Liver (tissue), 3 donors: ENCODE measurements around the gene KCNMA1.

Source experiments
- EGR1 ChIP-seq, 2 donors: IDR thresholded peaks; 2 replicates each; pipeline ENCODE4 v1.6.1; 2016 to 2018; ENCODE audit warnings: antibody characterized with exemption in 2 of 2, low read depth in 2 of 2
- FOXA1 ChIP-seq: IDR thresholded peaks from 2 replicates; pipeline ENCODE4 v1.6.1; 2016; ENCODE audit warnings: antibody characterized with exemption
- FOXA2 ChIP-seq: IDR thresholded peaks from 2 replicates; pipeline ENCODE4 v1.6.1; 2016; ENCODE audit warnings: antibody characterized with exemption
- RAD21 ChIP-seq, 2 donors: IDR thresholded peaks; 2 replicates each; pipeline ENCODE4 v1.6.1; 2016; ENCODE audit warnings: antibody characterized with exemption in 2 of 2, mild to moderate bottlenecking in 2 of 2
- REST ChIP-seq: IDR thresholded peaks from 2 replicates; pipeline ENCODE4 v1.6.1; 2016; ENCODE audit warnings: antibody characterized with exemption, mild to moderate bottlenecking
- SP1 ChIP-seq: IDR thresholded peaks from 2 replicates; pipeline ENCODE4 v1.6.1; 2018; ENCODE audit warnings: antibody characterized with exemption, mild to moderate bottlenecking
- TAF1 ChIP-seq: conservative IDR thresholded peaks from 2 replicates; pipeline ENCODE4 v1.6.1; 2016; ENCODE audit warnings: antibody characterized with exemption, mild to moderate bottlenecking
- YY1 ChIP-seq: IDR thresholded peaks from 2 replicates; pipeline ENCODE4 v1.6.1; 2016; ENCODE audit warnings: antibody characterized with exemption, mild to moderate bottlenecking
- ZBTB33 ChIP-seq: IDR thresholded peaks from 2 replicates; pipeline ENCODE4 v1.6.1; 2016; ENCODE audit warnings: antibody characterized with exemption
- TF ChIP-seq, protein P1 (sequence below): fragments of 150-350 bp; IDR thresholded peaks from 2 replicates; pipeline ENCODE4 v1.5.1; 2017; ENCODE audit warnings: improper control_type of control experiment, low read depth, low read length; ENCODE audit not compliant: missing input control
- TF ChIP-seq, protein P2 (sequence below): IDR thresholded peaks from 2 replicates; pipeline ENCODE4 v1.6.1; 2016; ENCODE audit warnings: antibody characterized with exemption
- donor health status: healthy.
- donor health status: healthy.

DNA sequence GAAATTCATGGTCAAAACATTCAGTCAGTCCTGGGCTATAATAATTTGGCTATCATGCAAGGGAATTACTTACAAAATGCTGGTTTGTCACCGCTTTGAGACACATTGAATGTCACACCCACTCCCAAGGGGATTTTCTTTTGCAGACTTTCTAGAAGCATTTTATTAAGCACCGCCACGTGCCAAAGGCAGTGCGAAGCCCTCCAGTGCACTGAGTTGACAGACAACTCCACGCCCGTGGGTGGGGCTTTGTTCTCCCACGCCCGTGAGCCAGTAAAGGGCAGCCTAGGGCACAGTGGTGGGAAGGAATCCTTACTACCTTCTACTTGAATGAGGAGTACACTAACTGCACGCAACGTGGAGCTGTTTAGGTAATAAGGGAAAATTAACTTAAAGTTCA, 515.8 kb downstream of the KCNMA1 start:
- TF ChIP-seq, protein P1, sequence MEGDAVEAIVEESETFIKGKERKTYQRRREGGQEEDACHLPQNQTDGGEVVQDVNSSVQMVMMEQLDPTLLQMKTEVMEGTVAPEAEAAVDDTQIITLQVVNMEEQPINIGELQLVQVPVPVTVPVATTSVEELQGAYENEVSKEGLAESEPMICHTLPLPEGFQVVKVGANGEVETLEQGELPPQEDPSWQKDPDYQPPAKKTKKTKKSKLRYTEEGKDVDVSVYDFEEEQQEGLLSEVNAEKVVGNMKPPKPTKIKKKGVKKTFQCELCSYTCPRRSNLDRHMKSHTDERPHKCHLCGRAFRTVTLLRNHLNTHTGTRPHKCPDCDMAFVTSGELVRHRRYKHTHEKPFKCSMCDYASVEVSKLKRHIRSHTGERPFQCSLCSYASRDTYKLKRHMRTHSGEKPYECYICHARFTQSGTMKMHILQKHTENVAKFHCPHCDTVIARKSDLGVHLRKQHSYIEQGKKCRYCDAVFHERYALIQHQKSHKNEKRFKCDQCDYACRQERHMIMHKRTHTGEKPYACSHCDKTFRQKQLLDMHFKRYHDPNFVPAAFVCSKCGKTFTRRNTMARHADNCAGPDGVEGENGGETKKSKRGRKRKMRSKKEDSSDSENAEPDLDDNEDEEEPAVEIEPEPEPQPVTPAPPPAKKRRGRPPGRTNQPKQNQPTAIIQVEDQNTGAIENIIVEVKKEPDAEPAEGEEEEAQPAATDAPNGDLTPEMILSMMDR, result no peak
- TF ChIP-seq TAF1 (no peak), REST (no peak), ZBTB33 (no peak), YY1 (no peak), SP1 (no peak), EGR1 (IDR thresholded peaks at IDR 0.05; ENCODE audit: low read depth in 2 of 2) (no peak), RAD21 (IDR thresholded peaks at IDR 0.05) (no peak), FOXA1 (no peak), FOXA2 (no peak)
- TF ChIP-seq, protein P2, sequence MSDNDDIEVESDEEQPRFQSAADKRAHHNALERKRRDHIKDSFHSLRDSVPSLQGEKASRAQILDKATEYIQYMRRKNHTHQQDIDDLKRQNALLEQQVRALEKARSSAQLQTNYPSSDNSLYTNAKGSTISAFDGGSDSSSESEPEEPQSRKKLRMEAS, result no peak
